ENCODE data around the gene FOLR3.

- TF ChIP-seq POLR2AphosphoS5 (IDR thresholded peaks at IDR 0.05; ENCODE audit: low read depth, low read length) (no peak), POLR2A (IDR thresholded peaks at IDR 0.05; ENCODE audit: low read depth, low read length) (no peak), TAF1 (IDR thresholded peaks at IDR 0.05; ENCODE audit: low read depth, low read length) (no peak), POU2F2 (IDR thresholded peaks at IDR 0.05; ENCODE audit: low read depth, low read length) (no peak), SPI1 (IDR thresholded peaks at IDR 0.05; ENCODE audit: low read depth, low read length) (no peak)
These were observed 12.9 kb upstream of the FOLR3 start for GRCh38 chr11:72122607-72123006.

Data from GM12891 (cell line).